Measurements from ENCODE around the gene ORAI2.
"Not testable (repeated sequence)": the region's sequence is repeated elsewhere in the genome, so short reads cannot be mapped to it uniquely, and the experiment has no call there.

ORAI2 gene

GRCh38 chr7:102505298-102506185 is 72.2 kb downstream of the ORAI2 start:
- not testable (repeated sequence) for DNase-seq

Measured in EL (cell line).